ENCODE data around the gene SNX22. TPM values are rescaled to one million over a fixed set of nuclear protein-coding genes. Genes with fewer than 3 reads are reported as not detected.

Gene SNX22
- total and polyA plus RNA-seq, 12 donors, result 0.66 to 10.0 (median 1.6) TPM

- ATAC-seq, result no peak
- H3K27ac ChIP-seq, result peak overlapping the region in 3 of 10 donors; percentile 31 to 82 (median 64)
Observed at GRCh38 chr15:64152507-64153387, 1.2 kb downstream of the SNX22 start.

GRCh38 chr15:64153480-64154367 lies 2.2 kb downstream of the SNX22 start:
- ATAC-seq (peak; percentile 69 to 94 (median 86)), DNase-seq (peak; percentile 89 to 91)
- no peaks in the 10 kb centered on the region for H3K9me3 ChIP-seq
- peaks cover 0 to 32% (median 0%) of the 10 kb centered on the region in 7 donors for H3K27me3 ChIP-seq
- H3K36me3 ChIP-seq, result peaks cover 0 to 50% (median 31%) of the 10 kb centered on the region in 9 donors
- 20% methylated on average over 12 of the region's 12 CpGs for WGBS, 2 donors
- peak overlapping the region in 1 of 10 donors; percentile 14 for H3K4me3 ChIP-seq
- intact Hi-C loops (cut with DNase I), result loop anchor here in 7 of 10 donors (5.0 to 10.0 kb wide), 4 partner anchors 46 to 61 kb away; partner anchors contain the start of genes SNX1 (in 5 of the 7) and CIAO2A (in 3 of the 7)
- peak overlapping the region; percentile 7 to 85 (median 78) for H3K27ac ChIP-seq
- H3K4me1 ChIP-seq, result peaks cover 32 to 72% (median 58%) of the 10 kb centered on the region in 9 donors
- TF ChIP-seq, protein P1, sequence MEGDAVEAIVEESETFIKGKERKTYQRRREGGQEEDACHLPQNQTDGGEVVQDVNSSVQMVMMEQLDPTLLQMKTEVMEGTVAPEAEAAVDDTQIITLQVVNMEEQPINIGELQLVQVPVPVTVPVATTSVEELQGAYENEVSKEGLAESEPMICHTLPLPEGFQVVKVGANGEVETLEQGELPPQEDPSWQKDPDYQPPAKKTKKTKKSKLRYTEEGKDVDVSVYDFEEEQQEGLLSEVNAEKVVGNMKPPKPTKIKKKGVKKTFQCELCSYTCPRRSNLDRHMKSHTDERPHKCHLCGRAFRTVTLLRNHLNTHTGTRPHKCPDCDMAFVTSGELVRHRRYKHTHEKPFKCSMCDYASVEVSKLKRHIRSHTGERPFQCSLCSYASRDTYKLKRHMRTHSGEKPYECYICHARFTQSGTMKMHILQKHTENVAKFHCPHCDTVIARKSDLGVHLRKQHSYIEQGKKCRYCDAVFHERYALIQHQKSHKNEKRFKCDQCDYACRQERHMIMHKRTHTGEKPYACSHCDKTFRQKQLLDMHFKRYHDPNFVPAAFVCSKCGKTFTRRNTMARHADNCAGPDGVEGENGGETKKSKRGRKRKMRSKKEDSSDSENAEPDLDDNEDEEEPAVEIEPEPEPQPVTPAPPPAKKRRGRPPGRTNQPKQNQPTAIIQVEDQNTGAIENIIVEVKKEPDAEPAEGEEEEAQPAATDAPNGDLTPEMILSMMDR (IDR thresholded peaks at IDR 0.05), result peak; percentile 96 to 100 (median 98)

More at GRCh38 chr15:64152507-64153387, 1.2 kb downstream of the SNX22 start:
- no peak for DNase-seq
- Histone ChIP-seq H3K36me3 (peaks cover 0 to 40% (median 21%) of the 10 kb centered on the region in 9 donors), H3K9me3 (no peaks in the 10 kb centered on the region), H3K27me3 (peaks cover 0 to 32% (median 0%) of the 10 kb centered on the region in 7 donors), H3K4me3 (peak overlapping the region in 9 of 10 donors; percentile 40 to 60 (median 54)), H3K4me1 (peaks cover 24 to 62% (median 48%) of the 10 kb centered on the region in 9 donors)
- TF ChIP-seq, protein P1 (IDR thresholded peaks at IDR 0.05), result no peak
- intact Hi-C loops (cut with DNase I), result loop anchor here in 7 of 10 donors (5.0 to 10.0 kb wide), 4 partner anchors 45 to 60 kb away; partner anchors contain the start of genes SNX1 (in 5 of the 7) and CIAO2A (in 3 of the 7)
- 30 to 37% methylated on average over 27 of the region's 27 CpGs for WGBS, 2 donors

DNA sequence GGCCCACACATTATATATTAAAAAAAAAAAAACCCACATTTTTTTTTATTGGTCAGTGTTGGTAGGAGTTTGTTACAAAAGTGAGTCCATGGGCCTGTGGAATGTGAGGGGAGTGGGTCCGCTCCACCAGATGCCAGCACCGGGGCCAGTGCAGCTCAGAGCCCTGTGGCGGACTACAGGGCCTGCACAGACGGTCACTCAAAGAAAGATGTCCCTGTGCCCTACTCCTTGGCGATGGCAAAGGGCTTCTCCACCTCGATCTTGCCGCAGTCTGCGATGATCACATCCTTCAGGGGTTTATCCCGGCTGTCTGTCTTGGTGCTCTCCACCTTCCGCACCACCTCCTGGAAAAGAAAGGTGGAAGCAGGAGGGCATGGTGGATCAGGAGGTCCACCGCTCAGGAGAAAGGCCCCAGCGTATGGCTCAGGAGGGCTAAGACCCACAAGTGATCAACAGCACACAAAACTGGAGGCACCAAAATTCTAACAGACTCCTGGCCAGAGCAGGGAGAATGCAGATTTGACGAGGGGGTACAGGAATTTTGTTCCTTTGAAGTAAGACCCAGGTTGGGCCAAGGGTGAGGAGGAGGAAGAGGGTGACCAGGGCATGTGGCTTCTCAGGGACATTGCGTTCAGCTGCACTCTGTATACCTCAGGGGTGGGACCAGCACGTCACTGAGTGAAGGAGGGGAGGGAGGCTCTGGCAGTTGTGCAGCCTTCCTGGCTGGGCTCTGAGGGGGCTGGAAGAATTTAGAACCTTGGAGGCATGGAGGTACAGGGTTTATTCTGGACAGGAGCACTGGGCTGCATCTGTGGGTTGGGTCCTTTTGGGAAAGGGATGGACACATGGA lies 4.5 kb downstream of the SNX22 start:
- H3K9me3 ChIP-seq, result no peaks in the 10 kb centered on the region
- no peak for ATAC-seq
- no peak for DNase-seq
- 89 to 91% methylated on average over 15 of the region's 15 CpGs for WGBS, 2 donors
- TF ChIP-seq, protein P1 (IDR thresholded peaks at IDR 0.05), result no peak
- H3K36me3 ChIP-seq, result peaks cover 0 to 73% (median 52%) of the 10 kb centered on the region in 9 donors
- H3K27me3 ChIP-seq, result peaks cover 0 to 23% (median 0%) of the 10 kb centered on the region in 7 donors
- intact Hi-C loops (cut with DNase I), result loop anchor here in 3 of 10 donors (5.0 to 10.0 kb wide), 2 partner anchors 61 to 64 kb away; partner anchors contain the start of genes CIAO2A (in 3 of the 3) and SNX1 (in 2 of the 3)
- peak overlapping the region in 7 of 10 donors; percentile 17 to 71 (median 48) for H3K27ac ChIP-seq
- H3K4me1 ChIP-seq, result peaks cover 47 to 87% (median 70%) of the 10 kb centered on the region in 9 donors
- H3K4me3 ChIP-seq, result no peak overlapping the region
